GM06990 (cell line): ENCODE results near the gene CCM2L.

Source experiments
- DNase-seq: peaks from one replicate; pipeline ENCODE4 v3.0.0-alpha.2; 2011; ENCODE audit not compliant: insufficient read length; ENCODE audit errors: extremely low read depth
- H3K27me3 ChIP-seq: replicated peaks from 2 replicates; pipeline ENCODE4 v1.6.0; 2011; ENCODE audit warnings: low read length; ENCODE audit not compliant: control insufficient read depth, insufficient read depth
- H3K36me3 ChIP-seq: 2 replicates; pipeline ENCODE4 v1.5.1; 2011; ENCODE audit warnings: low read length; ENCODE audit not compliant: control insufficient read depth, insufficient read depth
- H3K4me3 ChIP-seq: replicated peaks from 2 replicates; pipeline ENCODE4 v1.5.1; 2011; ENCODE audit warnings: low read depth, mild to moderate bottlenecking, control low read depth, low read length
- TF ChIP-seq, protein P1 (sequence below): IDR thresholded peaks from 2 replicates; pipeline ENCODE4 v1.5.1; 2011; ENCODE audit warnings: low read length, control low read depth, mild to moderate bottlenecking, inconsistent platforms; ENCODE audit not compliant: insufficient read depth, poor library complexity, severe bottlenecking

The CCM2L gene

GRCh38 chr20:31975874-31976273 is 34.4 kb upstream of the CCM2L start:
- DNase-seq: no peak
- no peak overlapping the region for H3K4me3 ChIP-seq
- peaks cover 2% of the 10 kb centered on the region for H3K27me3 ChIP-seq
- H3K36me3 ChIP-seq: no peaks in the 10 kb centered on the region
- TF ChIP-seq, protein P1, sequence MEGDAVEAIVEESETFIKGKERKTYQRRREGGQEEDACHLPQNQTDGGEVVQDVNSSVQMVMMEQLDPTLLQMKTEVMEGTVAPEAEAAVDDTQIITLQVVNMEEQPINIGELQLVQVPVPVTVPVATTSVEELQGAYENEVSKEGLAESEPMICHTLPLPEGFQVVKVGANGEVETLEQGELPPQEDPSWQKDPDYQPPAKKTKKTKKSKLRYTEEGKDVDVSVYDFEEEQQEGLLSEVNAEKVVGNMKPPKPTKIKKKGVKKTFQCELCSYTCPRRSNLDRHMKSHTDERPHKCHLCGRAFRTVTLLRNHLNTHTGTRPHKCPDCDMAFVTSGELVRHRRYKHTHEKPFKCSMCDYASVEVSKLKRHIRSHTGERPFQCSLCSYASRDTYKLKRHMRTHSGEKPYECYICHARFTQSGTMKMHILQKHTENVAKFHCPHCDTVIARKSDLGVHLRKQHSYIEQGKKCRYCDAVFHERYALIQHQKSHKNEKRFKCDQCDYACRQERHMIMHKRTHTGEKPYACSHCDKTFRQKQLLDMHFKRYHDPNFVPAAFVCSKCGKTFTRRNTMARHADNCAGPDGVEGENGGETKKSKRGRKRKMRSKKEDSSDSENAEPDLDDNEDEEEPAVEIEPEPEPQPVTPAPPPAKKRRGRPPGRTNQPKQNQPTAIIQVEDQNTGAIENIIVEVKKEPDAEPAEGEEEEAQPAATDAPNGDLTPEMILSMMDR: no peak

DNA sequence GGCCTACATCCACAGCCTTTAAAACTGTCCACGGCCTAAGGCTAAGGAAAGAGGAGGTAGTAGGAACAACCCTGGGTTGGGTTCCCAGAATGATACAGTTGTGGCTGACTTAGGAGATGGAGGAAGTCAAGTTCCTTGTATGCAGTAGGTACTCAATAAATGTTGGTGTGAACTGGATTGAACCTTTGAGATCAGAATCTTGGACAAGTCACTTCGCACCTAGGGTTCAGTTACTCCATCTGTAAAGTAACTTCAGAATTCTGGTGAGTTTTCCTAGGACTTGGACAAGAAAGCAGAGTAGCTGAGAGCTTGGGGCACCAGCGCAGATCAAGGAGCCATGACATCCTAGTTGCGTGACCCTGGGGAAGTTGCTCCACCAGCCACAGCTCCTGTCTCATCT is 33.2 kb upstream of the CCM2L start:
- DNase-seq: no peak
- Histone ChIP-seq H3K4me3 (no peak overlapping the region), H3K36me3 (no peaks in the 10 kb centered on the region), H3K27me3 (peaks cover 2% of the 10 kb centered on the region)
- TF ChIP-seq, protein P1: no peak

GRCh38 chr20:31979713-31980426 is 30.4 kb upstream of the CCM2L start:
- Histone ChIP-seq H3K36me3 (no peaks in the 10 kb centered on the region), H3K4me3 (no peak overlapping the region), H3K27me3 (no peaks in the 10 kb centered on the region; the same call in 1 of the 2 replicates)
- TF ChIP-seq, protein P1: no peak
- DNase-seq: no peak

DNA sequence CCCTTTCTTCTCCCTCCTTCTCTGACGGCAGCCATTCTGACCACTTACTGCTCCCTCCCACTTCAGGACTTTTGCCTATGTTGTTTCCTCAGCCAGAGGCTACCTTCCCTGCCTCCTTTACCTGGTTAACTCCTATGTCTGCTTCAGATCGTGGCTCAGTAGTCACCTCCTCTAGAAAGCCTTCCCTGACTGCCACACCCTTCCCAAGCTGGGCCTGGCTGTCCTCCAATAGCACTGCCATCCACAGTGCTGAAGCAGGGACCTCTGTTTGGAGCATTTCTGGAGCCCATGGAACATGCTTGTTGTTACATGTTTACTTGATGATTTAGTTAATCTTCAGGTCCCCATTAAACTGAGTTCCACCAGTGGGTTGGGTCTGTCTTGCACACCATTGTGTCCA is 28.5 kb upstream of the CCM2L start:
- H3K4me3 ChIP-seq: no peak overlapping the region
- DNase-seq: no peak
- TF ChIP-seq, protein P1: no peak
- no peaks in the 10 kb centered on the region for H3K27me3 ChIP-seq
- no peaks in the 10 kb centered on the region for H3K36me3 ChIP-seq

- H3K27me3 ChIP-seq: no peaks in the 10 kb centered on the region
- H3K36me3 ChIP-seq: no peaks in the 10 kb centered on the region
- TF ChIP-seq, protein P1: no peak
- DNase-seq: no peak
- no peak overlapping the region for H3K4me3 ChIP-seq
Observed at GRCh38 chr20:31984981-31985471, 25.2 kb upstream of the CCM2L start.
